Progenitor cell of endocrine pancreas (in vitro differentiated cells): ENCODE results near the gene SYNJ1. TPM values are rescaled to one million over a fixed set of nuclear protein-coding genes. Genes with fewer than 3 reads are reported as not detected.
"Not testable (repeated sequence)": the region's sequence is repeated elsewhere in the genome, so short reads cannot be mapped to it uniquely, and the experiment has no call there.

ENCODE experiments used
- DNase-seq: peaks from one replicate; pipeline ENCODE4 v3.0.0; 2021; ENCODE audit warnings: low spot score; ENCODE audit not compliant: unreplicated experiment
- H3K27ac Mint-ChIP-seq: 2 replicates; pipeline ENCODE4 v1.8.0; 2021; ENCODE audit warnings: mild to moderate bottlenecking, moderate library complexity, mixed read lengths
- H3K27me3 Mint-ChIP-seq: 2 replicates; pipeline ENCODE4 v1.8.0; 2021; ENCODE audit warnings: mixed read lengths
- H3K36me3 Mint-ChIP-seq: 2 replicates; pipeline ENCODE4 v1.8.0; 2022; ENCODE audit warnings: mixed read lengths; ENCODE audit not compliant: insufficient read depth
- H3K4me1 Mint-ChIP-seq: 2 replicates; pipeline ENCODE4 v1.8.0; 2021; ENCODE audit warnings: low read depth, mixed read lengths
- H3K4me3 Mint-ChIP-seq: 2 replicates; pipeline ENCODE4 v1.8.0; 2021; ENCODE audit warnings: low read depth, mild to moderate bottlenecking, moderate library complexity, mixed read lengths
- H3K9me3 Mint-ChIP-seq: 2 replicates; pipeline ENCODE4 v1.8.0; 2021; ENCODE audit warnings: low read depth, mixed read lengths
- CTCF ChIP-seq: fragments of 200-600 bp; sonication (generic); IDR thresholded peaks from one replicate; pipeline ENCODE4 v1.5.0; 2021; ENCODE audit warnings: antibody characterized with exemption, mild to moderate bottlenecking; ENCODE audit not compliant: unreplicated experiment
- total RNA-seq: library from RNA; stranded (reverse); gene quantifications from 2 replicates; pipeline ENCODE4 v1.2.1, GENCODE V29; 2021

Gene SYNJ1
- total RNA-seq, 1 donor from 2014 or later: 10.1 TPM

- Mint-ChIP-seq H3K4me1 (peaks cover 1% of the 10 kb centered on the region), H3K27ac (peak overlapping the region; percentile 1), H3K4me3 (no peak overlapping the region), H3K27me3 (no peaks in the 10 kb centered on the region), H3K9me3 (no peaks in the 10 kb centered on the region), H3K36me3 (peaks cover 53% of the 10 kb centered on the region)
- DNase-seq: no peak
- no peak for TF ChIP-seq CTCF
These were observed 20.7 kb upstream of the SYNJ1 start for GRCh38 chr21:32748529-32748928.

- H3K36me3 Mint-ChIP-seq: peaks cover 53% of the 10 kb centered on the region
- DNase-seq: no peak
- no peak overlapping the region for H3K27ac Mint-ChIP-seq
- peaks cover 1% of the 10 kb centered on the region for H3K4me1 Mint-ChIP-seq
- no peaks in the 10 kb centered on the region for H3K9me3 Mint-ChIP-seq
- TF ChIP-seq CTCF: no peak
- H3K27me3 Mint-ChIP-seq: no peaks in the 10 kb centered on the region
- H3K4me3 Mint-ChIP-seq: no peak overlapping the region
These were observed 19.6 kb upstream of the SYNJ1 start for GRCh38 chr21:32747396-32747795.

GRCh38 chr21:32746711-32747110 lies 18.9 kb upstream of the SYNJ1 start:
- H3K36me3 Mint-ChIP-seq: peaks cover 56% of the 10 kb centered on the region
- not testable (repeated sequence) for H3K4me3 Mint-ChIP-seq, H3K27me3 Mint-ChIP-seq, DNase-seq, H3K27ac Mint-ChIP-seq, H3K4me1 Mint-ChIP-seq, H3K9me3 Mint-ChIP-seq

GRCh38 chr21:32742396-32742795 lies 14.6 kb upstream of the SYNJ1 start:
- Mint-ChIP-seq H3K36me3 (peaks cover 43% of the 10 kb centered on the region), H3K27me3 (no peaks in the 10 kb centered on the region), H3K4me3 (no peak overlapping the region), H3K9me3 (no peaks in the 10 kb centered on the region), H3K4me1 (no peaks in the 10 kb centered on the region), H3K27ac (peak overlapping the region; percentile 43)
- DNase-seq: no peak
- TF ChIP-seq CTCF: no peak

- TF ChIP-seq CTCF: no peak
- Mint-ChIP-seq H3K4me1 (no peaks in the 10 kb centered on the region), H3K4me3 (no peak overlapping the region), H3K27me3 (no peaks in the 10 kb centered on the region), H3K9me3 (no peaks in the 10 kb centered on the region), H3K36me3 (peaks cover 34% of the 10 kb centered on the region), H3K27ac (no peak overlapping the region)
- no peak for DNase-seq
These were observed 13.5 kb upstream of the SYNJ1 start for GRCh38 chr21:32741336-32741735.

GRCh38 chr21:32739946-32740345 lies 12.1 kb upstream of the SYNJ1 start:
- DNase-seq: no peak
- no peak overlapping the region for H3K4me3 Mint-ChIP-seq
- no peak for TF ChIP-seq CTCF
- H3K4me1 Mint-ChIP-seq: no peaks in the 10 kb centered on the region
- H3K27ac Mint-ChIP-seq: no peak overlapping the region
- H3K36me3 Mint-ChIP-seq: peaks cover 28% of the 10 kb centered on the region
- no peaks in the 10 kb centered on the region for H3K27me3 Mint-ChIP-seq
- no peaks in the 10 kb centered on the region for H3K9me3 Mint-ChIP-seq

- not testable (repeated sequence) for H3K27ac Mint-ChIP-seq, H3K4me3 Mint-ChIP-seq, DNase-seq, H3K9me3 Mint-ChIP-seq, H3K36me3 Mint-ChIP-seq, H3K4me1 Mint-ChIP-seq, H3K27me3 Mint-ChIP-seq
These were observed 8.3 kb upstream of the SYNJ1 start for GRCh38 chr21:32736083-32736482.
